Neural crest cell (in vitro differentiated cells): ENCODE results near the gene CIB1. TPM values are rescaled to one million over a fixed set of nuclear protein-coding genes. Genes with fewer than 3 reads are reported as not detected.
"Not testable (repeated sequence)": the region's sequence is repeated elsewhere in the genome, so short reads cannot be mapped to it uniquely, and the experiment has no call there.

Experiments used
- DNase-seq: peaks from one replicate; pipeline ENCODE4 v3.0.0; 2021; ENCODE audit warnings: low read depth, mixed read lengths, low spot score
- H3K27ac Mint-ChIP-seq: one replicate; pipeline ENCODE4 v1.8.0; 2021; ENCODE audit warnings: mild to moderate bottlenecking, mixed read lengths; ENCODE audit not compliant: unreplicated experiment
- H3K27me3 Mint-ChIP-seq: 2 replicates; pipeline ENCODE4 v1.8.0; 2021; ENCODE audit warnings: low read depth, mild to moderate bottlenecking, mixed read lengths
- H3K36me3 Mint-ChIP-seq: 2 replicates; pipeline ENCODE4 v1.8.0; 2021; ENCODE audit warnings: low read depth, mild to moderate bottlenecking, mixed read lengths
- H3K4me1 Mint-ChIP-seq: 2 replicates; pipeline ENCODE4 v1.8.0; 2021; ENCODE audit warnings: mixed read lengths
- H3K4me3 Mint-ChIP-seq: one replicate; pipeline ENCODE4 v1.8.0; 2021; ENCODE audit warnings: mild to moderate bottlenecking, mixed read lengths
- H3K9me3 Mint-ChIP-seq: 2 replicates; pipeline ENCODE4 v1.8.0; 2021; ENCODE audit warnings: mixed read lengths
- total RNA-seq: library from RNA; stranded (reverse); gene quantifications from 2 replicates; pipeline ENCODE4 v1.2.1, GENCODE V29; 2021
- TF ChIP-seq, protein P1 (sequence below): fragments of 200-600 bp; sonication (generic); conservative IDR thresholded peaks from 2 replicates; pipeline ENCODE4 v1.5.0; 2021; ENCODE audit warnings: antibody characterized with exemption, mild to moderate bottlenecking

CIB1 gene
- total RNA-seq, 1 donor from 2014 or later = 23.1 TPM

DNA sequence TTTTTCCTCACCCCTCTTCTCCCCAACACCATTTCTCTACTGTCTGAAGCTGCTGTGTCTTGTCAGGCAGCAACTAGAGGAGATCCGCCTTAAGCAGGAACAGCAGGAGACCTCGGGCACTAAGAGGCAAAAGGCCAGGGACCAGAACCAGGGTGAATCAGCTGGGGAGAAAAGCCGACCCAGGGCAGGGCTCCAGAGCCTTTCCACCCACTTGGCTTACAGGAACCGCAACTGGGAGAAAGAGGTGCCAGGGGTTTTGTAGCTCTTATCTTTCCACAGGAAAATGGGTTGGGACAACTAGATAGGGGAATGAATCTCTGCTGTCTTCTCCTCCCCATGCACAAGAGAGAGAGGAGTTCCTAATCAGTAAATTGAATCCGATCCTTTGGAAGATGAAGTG lies 28.7 kb upstream of the CIB1 start:
- peak overlapping the region; percentile 25 for H3K4me3 Mint-ChIP-seq
- H3K4me1 Mint-ChIP-seq = peaks cover 44% of the 10 kb centered on the region
- TF ChIP-seq, protein P1, sequence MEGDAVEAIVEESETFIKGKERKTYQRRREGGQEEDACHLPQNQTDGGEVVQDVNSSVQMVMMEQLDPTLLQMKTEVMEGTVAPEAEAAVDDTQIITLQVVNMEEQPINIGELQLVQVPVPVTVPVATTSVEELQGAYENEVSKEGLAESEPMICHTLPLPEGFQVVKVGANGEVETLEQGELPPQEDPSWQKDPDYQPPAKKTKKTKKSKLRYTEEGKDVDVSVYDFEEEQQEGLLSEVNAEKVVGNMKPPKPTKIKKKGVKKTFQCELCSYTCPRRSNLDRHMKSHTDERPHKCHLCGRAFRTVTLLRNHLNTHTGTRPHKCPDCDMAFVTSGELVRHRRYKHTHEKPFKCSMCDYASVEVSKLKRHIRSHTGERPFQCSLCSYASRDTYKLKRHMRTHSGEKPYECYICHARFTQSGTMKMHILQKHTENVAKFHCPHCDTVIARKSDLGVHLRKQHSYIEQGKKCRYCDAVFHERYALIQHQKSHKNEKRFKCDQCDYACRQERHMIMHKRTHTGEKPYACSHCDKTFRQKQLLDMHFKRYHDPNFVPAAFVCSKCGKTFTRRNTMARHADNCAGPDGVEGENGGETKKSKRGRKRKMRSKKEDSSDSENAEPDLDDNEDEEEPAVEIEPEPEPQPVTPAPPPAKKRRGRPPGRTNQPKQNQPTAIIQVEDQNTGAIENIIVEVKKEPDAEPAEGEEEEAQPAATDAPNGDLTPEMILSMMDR = no peak
- peak overlapping the region; percentile 91 for H3K27ac Mint-ChIP-seq
- no peak for DNase-seq
- H3K9me3 Mint-ChIP-seq = no peaks in the 10 kb centered on the region
- peaks cover 8% of the 10 kb centered on the region for H3K27me3 Mint-ChIP-seq
- H3K36me3 Mint-ChIP-seq = no peaks in the 10 kb centered on the region

DNA sequence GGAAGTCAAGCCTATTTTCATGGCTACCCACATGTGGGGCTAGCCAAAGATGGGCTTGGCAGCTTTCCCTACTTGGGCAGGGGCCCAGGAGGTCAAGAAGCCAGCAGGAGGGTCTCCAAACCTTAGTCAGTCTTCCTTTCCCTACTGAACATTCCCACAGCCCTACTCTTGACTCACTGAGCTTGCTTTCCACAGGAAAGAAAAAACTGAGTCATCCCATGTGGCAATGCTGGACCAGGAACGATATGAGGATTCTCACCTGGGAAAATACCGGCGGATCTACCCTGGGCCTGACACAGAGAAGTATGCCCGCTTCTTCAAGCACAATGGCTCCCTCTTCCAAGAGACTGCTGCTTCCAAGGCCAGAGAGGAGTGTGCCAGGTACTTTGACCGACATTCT lies 28.1 kb upstream of the CIB1 start:
- peak overlapping the region; percentile 91 for H3K27ac Mint-ChIP-seq
- H3K27me3 Mint-ChIP-seq = peaks cover 8% of the 10 kb centered on the region
- no peaks in the 10 kb centered on the region for H3K36me3 Mint-ChIP-seq
- TF ChIP-seq, protein P1 = no peak
- H3K4me1 Mint-ChIP-seq = peaks cover 43% of the 10 kb centered on the region
- H3K4me3 Mint-ChIP-seq = peak overlapping the region; percentile 25
- DNase-seq = no peak
- no peaks in the 10 kb centered on the region for H3K9me3 Mint-ChIP-seq

DNA sequence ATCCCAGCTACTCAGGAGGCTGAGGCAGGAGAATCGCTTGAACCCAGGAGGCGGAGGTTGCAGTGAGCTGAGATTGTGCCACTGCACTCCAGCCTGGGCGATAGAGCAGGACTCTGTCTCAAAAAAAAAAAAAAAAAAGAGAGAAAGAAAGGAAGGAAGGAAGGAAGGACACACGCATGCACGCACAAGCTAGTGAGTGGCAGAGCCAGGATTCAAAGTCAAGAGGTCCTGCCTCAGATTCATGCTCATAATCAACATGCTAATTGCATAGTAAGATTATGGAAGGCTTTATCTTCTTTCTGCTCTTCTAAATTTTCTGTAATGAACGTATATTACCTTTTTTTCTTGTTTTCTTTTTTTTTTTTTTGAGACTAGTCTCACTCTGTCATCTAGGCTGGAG lies 27.0 kb upstream of the CIB1 start:
- H3K4me3 Mint-ChIP-seq, H3K36me3 Mint-ChIP-seq: not testable (repeated sequence)
- H3K4me1 Mint-ChIP-seq = peaks cover 33% of the 10 kb centered on the region

DNA sequence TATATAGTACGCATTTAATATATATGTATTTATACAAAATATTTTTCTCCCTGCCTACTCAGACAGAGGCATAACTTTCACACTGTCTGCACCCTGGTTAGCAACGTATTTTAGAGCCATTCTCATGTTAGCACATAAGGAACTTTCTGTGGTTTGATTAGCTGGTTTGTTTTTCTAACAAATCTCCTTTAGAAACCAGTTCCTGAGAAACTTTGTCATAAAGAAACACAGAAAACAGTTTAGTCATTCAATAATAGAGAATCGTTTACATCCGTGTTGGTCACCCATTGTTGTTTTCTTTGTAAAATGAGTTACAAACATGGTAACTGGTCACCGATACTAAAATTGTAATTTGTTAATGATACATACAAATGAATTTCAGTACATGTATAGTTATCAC lies 25.8 kb upstream of the CIB1 start:
- Mint-ChIP-seq H3K9me3 (no peaks in the 10 kb centered on the region), H3K4me3 (no peak overlapping the region), H3K36me3 (no peaks in the 10 kb centered on the region), H3K27me3 (peaks cover 8% of the 10 kb centered on the region), H3K27ac (no peak overlapping the region), H3K4me1 (peaks cover 23% of the 10 kb centered on the region)
- TF ChIP-seq, protein P1 = no peak
- no peak for DNase-seq

More for the DNA sequence above, 27.0 kb upstream of the CIB1 start:
- H3K27me3 Mint-ChIP-seq, H3K27ac Mint-ChIP-seq, H3K9me3 Mint-ChIP-seq, DNase-seq: not testable (repeated sequence)

DNA sequence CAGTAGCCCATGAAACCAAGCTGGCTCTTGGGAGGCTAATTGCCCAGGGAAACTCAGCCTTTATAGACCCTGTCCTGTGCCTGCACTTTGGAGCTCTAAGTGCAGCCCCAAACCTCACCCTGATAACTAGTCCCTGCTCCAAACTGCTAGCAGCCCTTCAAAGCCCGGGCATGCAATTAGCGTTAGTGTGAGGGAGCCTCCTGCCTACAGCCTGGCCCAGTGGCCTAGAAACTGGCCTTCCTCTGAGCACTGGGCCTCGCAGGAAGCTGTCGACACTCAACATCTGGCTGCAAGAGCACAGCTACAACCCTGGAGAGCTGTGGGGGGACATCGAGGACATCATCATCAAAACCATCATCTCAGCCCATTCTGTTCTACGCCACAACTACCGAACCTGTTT lies 24.0 kb upstream of the CIB1 start:
- H3K36me3 Mint-ChIP-seq = no peaks in the 10 kb centered on the region
- H3K27me3 Mint-ChIP-seq = peaks cover 8% of the 10 kb centered on the region
- H3K9me3 Mint-ChIP-seq = no peaks in the 10 kb centered on the region
- no peak overlapping the region for H3K4me3 Mint-ChIP-seq
- peaks cover 7% of the 10 kb centered on the region for H3K4me1 Mint-ChIP-seq
- DNase-seq = no peak
- TF ChIP-seq, protein P1 = no peak
- H3K27ac Mint-ChIP-seq = no peak overlapping the region

DNA sequence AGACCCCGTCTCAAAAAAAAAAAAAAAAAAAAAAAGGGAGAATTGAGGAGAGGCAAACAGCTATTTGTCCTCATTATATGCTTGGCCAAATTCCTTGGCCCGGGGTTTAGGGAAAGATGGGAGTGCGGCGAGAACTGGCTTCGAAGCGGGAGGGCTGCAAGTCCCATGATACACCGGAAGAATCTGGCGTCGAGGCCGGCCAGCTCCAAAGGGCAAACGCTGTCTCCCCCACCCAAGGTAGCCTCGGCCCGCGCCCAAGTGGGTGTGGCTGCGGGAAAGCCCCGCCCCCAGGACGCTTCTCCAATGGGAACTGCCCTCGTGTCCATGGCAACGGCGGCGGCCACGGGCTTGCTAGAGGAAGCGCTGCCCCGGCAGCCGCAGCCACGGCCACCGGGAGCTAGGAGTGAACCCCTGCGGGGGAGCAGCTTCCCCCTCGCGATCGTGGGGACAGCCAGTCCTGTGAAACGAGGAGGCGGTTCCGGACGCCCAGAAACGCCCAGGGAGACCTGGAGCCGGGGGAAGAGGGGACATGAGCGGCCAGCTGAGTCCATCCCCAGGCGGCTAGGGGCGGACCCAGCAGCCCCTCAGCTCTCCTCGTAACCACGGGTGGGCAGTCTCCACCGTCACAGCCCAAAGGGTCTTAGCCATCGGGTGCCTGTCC lies 15.6 kb upstream of the CIB1 start, which contains the start of gene TTLL13:
TTLL13 (plus strand) TSS at position 354 of the 661 bp plus-strand sequence. CDS start 1,075 bp downstream, outside the sequence.
- H3K4me1 Mint-ChIP-seq = peaks cover 14% of the 10 kb centered on the region
- TF ChIP-seq, protein P1 = no peak
- H3K27ac Mint-ChIP-seq = no peak within 1 kb of the TSS
- H3K27me3 Mint-ChIP-seq = no peaks in the 10 kb centered on the region
- H3K9me3 Mint-ChIP-seq = no peaks in the 10 kb centered on the region
- H3K36me3 Mint-ChIP-seq = no peaks in the 10 kb centered on the region
- peak; percentile 97 for DNase-seq
- H3K4me3 Mint-ChIP-seq = peak within 1 kb of the TSS; percentile 81
